ENCODE measurements around the gene B3GAT1.

DNA sequence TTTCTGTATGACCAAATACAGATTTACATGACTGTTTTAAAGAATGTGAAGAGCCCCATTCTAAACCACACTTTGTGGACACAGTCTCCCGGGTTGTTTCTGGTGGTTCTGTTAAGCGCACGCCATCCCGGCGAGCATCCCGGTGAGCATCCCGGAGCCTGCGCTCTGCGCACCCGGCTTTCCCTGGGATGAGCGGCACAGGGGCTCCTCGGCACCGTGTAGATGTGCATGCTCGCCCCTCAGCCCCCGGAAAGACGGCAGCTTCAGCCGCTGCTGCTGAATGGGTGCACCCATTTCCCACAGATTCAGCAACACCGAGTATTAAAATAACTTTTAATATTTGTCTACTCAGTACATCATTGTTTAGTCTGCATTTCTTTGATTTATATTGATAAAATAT lies 44.3 kb downstream of the B3GAT1 start:
- TF ChIP-seq, protein P1, sequence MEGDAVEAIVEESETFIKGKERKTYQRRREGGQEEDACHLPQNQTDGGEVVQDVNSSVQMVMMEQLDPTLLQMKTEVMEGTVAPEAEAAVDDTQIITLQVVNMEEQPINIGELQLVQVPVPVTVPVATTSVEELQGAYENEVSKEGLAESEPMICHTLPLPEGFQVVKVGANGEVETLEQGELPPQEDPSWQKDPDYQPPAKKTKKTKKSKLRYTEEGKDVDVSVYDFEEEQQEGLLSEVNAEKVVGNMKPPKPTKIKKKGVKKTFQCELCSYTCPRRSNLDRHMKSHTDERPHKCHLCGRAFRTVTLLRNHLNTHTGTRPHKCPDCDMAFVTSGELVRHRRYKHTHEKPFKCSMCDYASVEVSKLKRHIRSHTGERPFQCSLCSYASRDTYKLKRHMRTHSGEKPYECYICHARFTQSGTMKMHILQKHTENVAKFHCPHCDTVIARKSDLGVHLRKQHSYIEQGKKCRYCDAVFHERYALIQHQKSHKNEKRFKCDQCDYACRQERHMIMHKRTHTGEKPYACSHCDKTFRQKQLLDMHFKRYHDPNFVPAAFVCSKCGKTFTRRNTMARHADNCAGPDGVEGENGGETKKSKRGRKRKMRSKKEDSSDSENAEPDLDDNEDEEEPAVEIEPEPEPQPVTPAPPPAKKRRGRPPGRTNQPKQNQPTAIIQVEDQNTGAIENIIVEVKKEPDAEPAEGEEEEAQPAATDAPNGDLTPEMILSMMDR (IDR thresholded peaks at IDR 0.05), result no peak
- no peak for TF ChIP-seq ZFX (IDR thresholded peaks at IDR 0.05; ENCODE audit: borderline replicate concordance)
